Limb (tissue), 2 donors: ENCODE measurements around the gene MBOAT1.

Source experiments
- DNase-seq, 2 donors: peaks; one replicate each; pipeline ENCODE4 v3.0.0-alpha.2; 2016; ENCODE audit errors: extremely low spot score in 2 of 2

The MBOAT1 gene

GRCh38 chr6:20233007-20233730 is 20.9 kb upstream of the MBOAT1 start:
- DNase-seq: no peak

GRCh38 chr6:20232188-20232587 is 19.9 kb upstream of the MBOAT1 start:
- no peak for DNase-seq

- no peak for DNase-seq
Observed at GRCh38 chr6:20230401-20231119, 18.3 kb upstream of the MBOAT1 start.

- DNase-seq: no peak
Observed at GRCh38 chr6:20229881-20230280, 17.6 kb upstream of the MBOAT1 start.

GRCh38 chr6:20227350-20227749 is 15.1 kb upstream of the MBOAT1 start:
- no peak for DNase-seq

GRCh38 chr6:20223141-20223540 is 10.9 kb upstream of the MBOAT1 start:
- no peak for DNase-seq

GRCh38 chr6:20221421-20221820 is 9.2 kb upstream of the MBOAT1 start:
- DNase-seq: no peak

- DNase-seq: no peak
Observed at GRCh38 chr6:20220359-20220758, 8.1 kb upstream of the MBOAT1 start.

- DNase-seq: no peak
Observed at GRCh38 chr6:20217891-20218290, 5.6 kb upstream of the MBOAT1 start.

- no peak for DNase-seq
Observed at GRCh38 chr6:20217324-20217855, 5.1 kb upstream of the MBOAT1 start.

- DNase-seq: no peak
Observed at GRCh38 chr6:20215310-20215709, 3.0 kb upstream of the MBOAT1 start.

- no peak for DNase-seq
Observed at GRCh38 chr6:20213271-20213798, 1.1 kb upstream of the MBOAT1 start.

GRCh38 chr6:20211941-20212391 is 303 bp downstream of the MBOAT1 start:
- DNase-seq: peak; percentile 20 to 77

- no peak for DNase-seq
Observed at GRCh38 chr6:20211037-20211940, 980 bp downstream of the MBOAT1 start.

- no peak for DNase-seq
Observed at GRCh38 chr6:20210158-20210557, 2.1 kb downstream of the MBOAT1 start.

- no peak for DNase-seq
Observed at GRCh38 chr6:20208687-20209378, 3.4 kb downstream of the MBOAT1 start.

- no peak for DNase-seq
Observed at GRCh38 chr6:20207088-20207418, 5.2 kb downstream of the MBOAT1 start.

GRCh38 chr6:20205722-20206161 is 6.5 kb downstream of the MBOAT1 start:
- no peak for DNase-seq

- DNase-seq: no peak
Observed at GRCh38 chr6:20204512-20204894, 7.8 kb downstream of the MBOAT1 start.

- DNase-seq: no peak
Observed at GRCh38 chr6:20203561-20204511, 8.4 kb downstream of the MBOAT1 start.
